CD4-positive, CD25-positive, alpha-beta regulatory T cell (primary cell): ENCODE measurements around the gene ISLR. TPM values are rescaled to one million over a fixed set of nuclear protein-coding genes. Genes with fewer than 3 reads are reported as not detected.

Experiments used
- ATAC-seq, 2 donors: fragments of 150-1000 bp; cut with Tn5 transposase; one replicate each; pipeline ENCODE4 v1.10.0; 2021; ENCODE audit warnings: low read depth in 2 of 2, moderate number of reproducible peaks in 2 of 2, moderate library complexity in 1 of 2
- DNase-seq, 3 donors: peaks; one replicate each; pipeline versions ENCODE4 v3.0.0 to v3.0.0-alpha.2; 2012 to 2022; ENCODE audit warnings: mixed read lengths in 1 of 3
- H3K27ac ChIP-seq: one replicate; pipeline ENCODE4 v1.7.0; 2013; ENCODE audit warnings: mild to moderate bottlenecking, low read length; ENCODE audit not compliant: insufficient read depth, poor library complexity, severe bottlenecking
- H3K27me3 ChIP-seq: one replicate; pipeline ENCODE4 v1.7.0; 2013; ENCODE audit warnings: low read length; ENCODE audit not compliant: control insufficient read depth, insufficient read depth
- H3K36me3 ChIP-seq: one replicate; pipeline ENCODE4 v1.7.0; 2013; ENCODE audit warnings: mild to moderate bottlenecking, low read length, moderate library complexity; ENCODE audit not compliant: control insufficient read depth, insufficient read depth
- H3K4me1 ChIP-seq: 2 replicates; pipeline ENCODE4 v1.7.0; 2013; ENCODE audit warnings: mild to moderate bottlenecking, low read length; ENCODE audit not compliant: insufficient read depth, control insufficient read depth, poor library complexity, severe bottlenecking
- H3K4me3 ChIP-seq: one replicate; pipeline ENCODE4 v1.7.0; 2013; ENCODE audit warnings: low read depth, mild to moderate bottlenecking, low read length, moderate library complexity
- H3K9me3 ChIP-seq, 2 experiments: 1 replicate in 1 of 2; 2 replicates in 1 of 2; pipeline ENCODE4 v1.7.0; 2013; ENCODE audit warnings: low read length in 2 of 2, mild to moderate bottlenecking in 1 of 2, moderate library complexity in 1 of 2; ENCODE audit not compliant: control insufficient read depth in 2 of 2
- H3K27ac Mint-ChIP-seq, 3 donors: one replicate each; pipeline ENCODE4 v1.8.0; 2020 to 2022; ENCODE audit warnings: mild to moderate bottlenecking in 3 of 3, mixed read lengths in 3 of 3, moderate library complexity in 2 of 3
- H3K27me3 Mint-ChIP-seq: one replicate; pipeline ENCODE4 v1.8.0; 2022; ENCODE audit warnings: mild to moderate bottlenecking, mixed read lengths
- H3K36me3 Mint-ChIP-seq: one replicate; pipeline ENCODE4 v1.8.0; 2020; ENCODE audit warnings: mixed read lengths
- H3K4me1 Mint-ChIP-seq, 4 donors: one replicate each; pipeline ENCODE4 v1.8.0; 2020 to 2022; ENCODE audit warnings: mixed read lengths in 4 of 4, mild to moderate bottlenecking in 1 of 4
- H3K4me3 Mint-ChIP-seq, 4 donors: one replicate each; pipeline ENCODE4 v1.8.0; 2020 to 2022; ENCODE audit warnings: mild to moderate bottlenecking in 4 of 4, mixed read lengths in 4 of 4, moderate library complexity in 3 of 4
- H3K9me3 Mint-ChIP-seq, 7 donors: one replicate each; pipeline ENCODE4 v1.8.0; 2020 to 2022; ENCODE audit warnings: mixed read lengths in 7 of 7, mild to moderate bottlenecking in 3 of 7, moderate library complexity in 2 of 7
- polyA plus RNA-seq, 4 donors: library from polyadenylated mRNA; unstranded; fragments of 300-500 nt; fragmentation: Illumina TruSeq; gene quantifications; one replicate each; pipeline ENCODE4 v1.2.3, GENCODE V29; 2021
- total RNA-seq: library from RNA; stranded (reverse); gene quantifications from one replicate; pipeline ENCODE4 v1.2.3, GENCODE V29; 2022

ISLR gene
- total and polyA plus RNA-seq, 5 donors from 2014 or later: not detected

DNA sequence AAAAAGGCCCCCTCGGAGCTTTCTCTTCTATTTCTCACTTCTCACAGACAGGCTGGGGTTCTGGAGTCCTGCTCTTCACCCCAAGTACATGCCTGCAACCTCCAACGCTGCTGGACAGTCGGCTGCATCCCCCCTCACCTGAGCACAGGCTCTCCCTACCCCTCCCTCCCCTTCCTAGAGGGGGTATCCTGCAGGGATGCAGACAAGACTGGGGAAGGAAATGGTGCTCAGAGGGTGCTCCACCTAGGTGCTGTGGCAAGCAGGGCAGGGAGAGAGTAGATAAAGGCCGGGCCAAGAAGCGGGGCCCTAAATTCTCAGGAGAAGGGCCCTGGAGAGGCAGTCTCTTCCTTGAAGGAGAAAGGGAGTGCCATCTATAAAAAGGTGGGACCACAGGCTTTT, 36.0 kb downstream of the ISLR start:
- ATAC-seq (no peak), DNase-seq (no peak)
- Mint-ChIP-seq H3K4me1 (no peaks in the 10 kb centered on the region), H3K27me3 (peaks cover 14% of the 10 kb centered on the region), H3K27ac (no peak overlapping the region), H3K36me3 (no peaks in the 10 kb centered on the region), H3K4me3 (no peak overlapping the region), H3K9me3 (peaks cover 0 to 3% (median 0%) of the 10 kb centered on the region in 7 donors)
- Histone ChIP-seq H3K27me3 (no peaks in the 10 kb centered on the region), H3K4me3 (no peak overlapping the region), H3K36me3 (no peaks in the 10 kb centered on the region), H3K27ac (no peak overlapping the region), H3K9me3 (no peaks in the 10 kb centered on the region), H3K4me1 (no peaks in the 10 kb centered on the region)

DNA sequence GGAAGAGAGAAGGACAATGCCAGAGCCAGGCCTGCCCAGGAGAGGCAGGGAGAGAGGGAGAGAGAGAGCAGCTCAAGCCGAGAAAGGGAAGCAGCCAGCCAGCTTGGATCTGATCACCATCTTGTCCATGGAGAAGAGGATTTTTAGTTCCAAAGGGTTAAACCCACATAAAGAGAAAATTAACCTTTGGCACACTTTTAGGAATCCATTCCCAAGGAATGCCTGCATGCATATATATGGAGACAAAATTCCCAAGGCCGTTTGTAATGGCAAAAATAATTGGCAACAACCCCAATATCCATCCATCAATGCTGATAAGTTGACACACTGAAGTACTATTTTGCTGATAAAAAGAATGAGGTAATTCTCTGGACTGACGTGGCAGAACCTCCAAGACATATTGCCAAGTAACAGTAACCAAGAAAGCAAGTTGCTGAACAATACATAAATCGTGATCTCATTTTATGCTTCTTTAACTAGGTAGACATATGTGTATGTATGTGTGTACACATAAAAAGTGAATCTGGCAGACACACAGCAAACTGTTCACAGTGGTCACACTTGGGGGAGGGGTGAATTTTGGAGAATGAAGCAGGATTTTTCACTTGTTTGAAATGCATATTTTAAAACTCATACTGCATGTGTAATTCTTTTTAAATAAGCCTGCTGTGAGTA, 36.6 kb downstream of the ISLR start:
- ATAC-seq: no peak
- no peaks in the 10 kb centered on the region for H3K36me3 Mint-ChIP-seq
- no peaks in the 10 kb centered on the region for H3K4me1 ChIP-seq

DNA sequence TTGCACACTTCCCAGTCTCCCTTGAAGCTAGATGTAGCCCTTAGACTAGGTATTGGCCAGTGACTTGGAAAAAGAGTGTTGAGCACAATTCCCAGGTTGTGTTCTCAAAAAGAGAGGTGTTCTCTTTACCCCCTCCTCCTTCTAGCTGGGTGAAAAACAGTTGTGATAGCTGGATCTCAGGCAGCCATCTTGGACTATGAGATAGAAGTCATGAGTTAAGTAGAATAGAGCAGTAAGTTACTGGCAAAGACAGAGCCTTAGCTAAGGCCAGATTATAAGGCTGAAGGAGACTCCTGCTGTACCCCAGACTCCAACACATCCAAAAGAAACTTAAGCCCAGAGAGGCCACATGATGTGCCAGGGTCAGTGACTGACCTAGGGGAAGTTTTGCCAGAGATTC, 37.2 kb downstream of the ISLR start:
- H3K36me3 ChIP-seq: no peaks in the 10 kb centered on the region
- ATAC-seq: no peak
- Mint-ChIP-seq H3K9me3 (peaks cover 0 to 3% (median 0%) of the 10 kb centered on the region in 7 donors), H3K27me3 (peaks cover 9% of the 10 kb centered on the region), H3K27ac (no peak overlapping the region), H3K36me3 (no peaks in the 10 kb centered on the region), H3K4me3 (no peak overlapping the region), H3K4me1 (no peaks in the 10 kb centered on the region)
- H3K4me3 ChIP-seq: no peak overlapping the region
- H3K27ac ChIP-seq: no peak overlapping the region
- H3K27me3 ChIP-seq: no peaks in the 10 kb centered on the region
- H3K4me1 ChIP-seq: no peaks in the 10 kb centered on the region
- no peak for DNase-seq
- H3K9me3 ChIP-seq: no peaks in the 10 kb centered on the region

More for the DNA sequence above, 36.6 kb downstream of the ISLR start:
- Histone ChIP-seq H3K27me3 (no peaks in the 10 kb centered on the region), H3K27ac (no peak overlapping the region), H3K4me3 (no peak overlapping the region), H3K9me3 (no peaks in the 10 kb centered on the region), H3K36me3 (no peaks in the 10 kb centered on the region)
- no peak overlapping the region for H3K27ac Mint-ChIP-seq
- DNase-seq: no peak
- no peak overlapping the region for H3K4me3 Mint-ChIP-seq
- H3K9me3 Mint-ChIP-seq: peaks cover 0 to 3% (median 0%) of the 10 kb centered on the region in 7 donors
- peaks cover 10% of the 10 kb centered on the region for H3K27me3 Mint-ChIP-seq
- no peaks in the 10 kb centered on the region for H3K4me1 Mint-ChIP-seq

DNA sequence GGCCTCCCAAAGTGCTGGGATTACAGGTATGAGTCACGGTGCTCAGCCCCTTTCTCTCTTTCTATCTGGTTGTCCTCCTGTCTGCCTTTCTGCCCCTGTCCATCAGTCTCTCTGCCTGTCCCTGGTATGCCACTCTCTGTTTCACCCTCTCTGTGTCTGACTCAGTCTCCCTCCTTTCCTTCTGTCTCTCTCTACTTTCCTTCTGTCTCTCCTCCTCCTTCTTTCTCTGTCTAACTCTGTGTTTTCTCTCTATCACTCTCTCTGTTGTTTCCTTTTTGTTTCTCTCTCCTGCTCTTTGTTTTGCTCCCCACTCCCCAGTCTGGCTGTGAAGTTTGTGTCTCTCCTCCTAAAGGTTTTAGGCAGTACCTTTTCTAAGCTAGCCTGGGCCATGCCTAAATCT, 38.1 kb downstream of the ISLR start:
- H3K36me3 ChIP-seq: no peaks in the 10 kb centered on the region
- no peaks in the 10 kb centered on the region for H3K4me1 Mint-ChIP-seq
- H3K9me3 Mint-ChIP-seq: peaks cover 0 to 3% (median 0%) of the 10 kb centered on the region in 7 donors
- H3K27ac ChIP-seq: no peak overlapping the region
- no peak overlapping the region for H3K4me3 ChIP-seq
- H3K27ac Mint-ChIP-seq: no peak overlapping the region
- DNase-seq (no peak), ATAC-seq (no peak)
- peaks cover 13% of the 10 kb centered on the region for H3K27me3 Mint-ChIP-seq
- H3K9me3 ChIP-seq: no peaks in the 10 kb centered on the region
- H3K4me1 ChIP-seq: no peaks in the 10 kb centered on the region
- H3K4me3 Mint-ChIP-seq: no peak overlapping the region
- H3K36me3 Mint-ChIP-seq: no peaks in the 10 kb centered on the region
- no peaks in the 10 kb centered on the region for H3K27me3 ChIP-seq

DNA sequence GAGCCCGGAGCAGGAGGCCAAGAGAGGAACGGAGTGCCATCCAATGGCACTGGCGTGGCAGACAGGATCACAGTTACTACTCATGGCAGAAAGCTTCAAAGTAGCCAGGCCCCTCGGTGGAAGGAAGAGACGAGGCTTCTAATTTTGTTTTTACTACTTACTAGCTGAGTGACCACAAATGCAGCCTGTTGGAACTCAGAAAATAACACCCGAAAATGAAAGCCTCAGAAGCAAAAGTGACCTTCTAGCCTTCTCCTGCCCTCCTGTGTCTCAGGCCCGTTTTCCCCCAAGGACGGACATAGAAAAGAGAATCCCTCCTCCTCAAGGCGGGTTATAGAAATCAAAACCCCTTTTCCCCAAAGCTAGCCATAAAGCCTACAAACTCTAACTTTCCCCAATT, 39.0 kb downstream of the ISLR start:
- Mint-ChIP-seq H3K9me3 (peaks cover 0 to 3% (median 0%) of the 10 kb centered on the region in 7 donors), H3K4me1 (no peaks in the 10 kb centered on the region), H3K27me3 (peaks cover 13% of the 10 kb centered on the region), H3K27ac (no peak overlapping the region), H3K36me3 (no peaks in the 10 kb centered on the region), H3K4me3 (no peak overlapping the region)
- DNase-seq (no peak), ATAC-seq (no peak)
- Histone ChIP-seq H3K27ac (no peak overlapping the region), H3K27me3 (no peaks in the 10 kb centered on the region), H3K4me3 (no peak overlapping the region), H3K9me3 (no peaks in the 10 kb centered on the region), H3K4me1 (no peaks in the 10 kb centered on the region), H3K36me3 (no peaks in the 10 kb centered on the region)

DNA sequence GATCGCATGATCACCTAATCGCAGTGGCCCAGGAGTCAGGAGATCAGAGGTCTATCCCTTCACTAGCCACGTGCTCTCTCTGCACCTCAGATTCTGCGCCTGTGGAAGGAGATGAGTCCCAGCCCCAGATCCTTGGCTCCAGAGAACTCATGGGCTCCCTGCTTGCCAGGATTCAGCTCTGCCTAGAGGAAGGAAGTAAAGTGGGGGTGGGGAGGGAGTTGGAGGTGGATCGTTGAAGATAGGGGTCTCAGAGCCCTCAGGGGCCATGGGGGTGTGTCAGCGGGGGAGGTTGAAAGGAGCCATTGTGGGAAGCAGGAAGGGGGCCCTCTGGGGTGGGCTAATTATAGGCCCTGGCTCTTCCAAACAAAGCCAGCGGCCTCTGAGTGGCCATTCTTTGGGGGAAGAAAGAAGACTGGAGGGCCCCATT, 40.4 kb downstream of the ISLR start:
- Histone ChIP-seq H3K4me3 (no peak overlapping the region), H3K27ac (no peak overlapping the region), H3K4me1 (no peaks in the 10 kb centered on the region), H3K36me3 (no peaks in the 10 kb centered on the region), H3K9me3 (no peaks in the 10 kb centered on the region), H3K27me3 (no peaks in the 10 kb centered on the region)
- no peak for DNase-seq
- Mint-ChIP-seq H3K27ac (no peak overlapping the region), H3K27me3 (peaks cover 13% of the 10 kb centered on the region), H3K36me3 (no peaks in the 10 kb centered on the region), H3K9me3 (peaks cover 0 to 1% (median 0%) of the 10 kb centered on the region in 7 donors), H3K4me1 (no peaks in the 10 kb centered on the region), H3K4me3 (peak overlapping the region in 1 of 4 donors; percentile 61)
- ATAC-seq: no peak

DNA sequence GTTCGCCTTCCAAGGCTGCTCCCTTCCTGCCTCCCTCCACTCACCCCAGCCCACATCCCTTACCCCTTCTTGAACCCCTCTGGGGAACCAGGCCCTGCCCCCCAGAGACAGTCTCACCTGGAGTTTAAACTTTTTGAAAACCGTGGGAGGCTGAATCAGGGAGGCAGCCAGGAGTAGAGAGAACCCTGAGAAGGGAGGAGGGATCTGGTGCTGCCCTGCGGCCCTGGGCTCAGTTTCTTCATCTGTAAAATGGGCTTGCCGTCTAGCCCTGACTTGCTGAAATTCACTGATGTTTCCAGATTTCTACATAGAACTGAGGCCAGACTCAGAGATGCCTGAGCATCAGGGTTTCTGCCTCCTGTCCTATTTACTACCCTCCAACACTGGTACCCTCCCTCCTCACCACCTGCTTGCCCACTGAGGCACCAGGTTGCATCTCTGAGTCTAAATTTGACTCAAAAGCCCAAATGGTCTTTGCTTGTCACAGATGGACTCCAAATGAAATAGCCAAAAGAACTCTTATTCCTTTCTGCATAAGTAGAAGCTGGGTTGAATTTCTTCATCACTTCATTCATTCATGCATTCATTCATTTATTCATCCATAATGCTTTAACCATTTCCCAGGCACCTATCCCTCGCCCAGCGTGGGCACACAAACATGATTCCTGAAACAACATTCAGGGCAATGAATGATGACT, 41.0 kb downstream of the ISLR start:
- H3K9me3 Mint-ChIP-seq: peaks cover 0 to 1% (median 0%) of the 10 kb centered on the region in 7 donors
- no peaks in the 10 kb centered on the region for H3K9me3 ChIP-seq
- H3K4me3 ChIP-seq: no peak overlapping the region
- DNase-seq (no peak), ATAC-seq (no peak)
- no peaks in the 10 kb centered on the region for H3K27me3 ChIP-seq
- no peak overlapping the region for H3K27ac ChIP-seq
- H3K4me1 ChIP-seq: no peaks in the 10 kb centered on the region
- peaks cover 13% of the 10 kb centered on the region for H3K27me3 Mint-ChIP-seq
- no peaks in the 10 kb centered on the region for H3K36me3 Mint-ChIP-seq
- H3K4me1 Mint-ChIP-seq: no peaks in the 10 kb centered on the region
- H3K36me3 ChIP-seq: no peaks in the 10 kb centered on the region
- no peak overlapping the region for H3K27ac Mint-ChIP-seq
- no peak overlapping the region for H3K4me3 Mint-ChIP-seq

DNA sequence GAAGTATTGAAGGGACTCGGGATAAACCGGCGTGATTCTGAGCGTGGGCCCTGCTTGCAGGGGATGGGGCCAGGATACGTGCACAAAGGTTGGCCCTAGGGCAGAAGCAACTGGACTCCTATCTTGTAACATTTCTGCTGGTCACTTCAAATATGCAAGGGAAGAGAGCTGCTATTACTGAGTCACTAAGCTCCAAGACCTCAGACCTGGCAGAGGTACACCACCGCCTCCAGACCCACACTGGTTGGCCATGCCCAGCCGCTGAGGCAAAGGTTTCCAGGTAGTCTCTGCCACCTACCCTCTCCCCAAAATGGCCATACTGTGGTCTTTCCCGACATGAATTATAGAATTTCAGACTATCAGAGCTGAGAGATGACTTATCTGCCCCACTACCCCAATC, 42.4 kb downstream of the ISLR start:
- Histone ChIP-seq H3K36me3 (no peaks in the 10 kb centered on the region), H3K27ac (no peak overlapping the region), H3K4me3 (no peak overlapping the region), H3K4me1 (no peaks in the 10 kb centered on the region), H3K27me3 (no peaks in the 10 kb centered on the region), H3K9me3 (no peaks in the 10 kb centered on the region)
- Mint-ChIP-seq H3K9me3 (peaks cover 0 to 1% (median 0%) of the 10 kb centered on the region in 7 donors), H3K4me1 (no peaks in the 10 kb centered on the region), H3K4me3 (no peak overlapping the region), H3K36me3 (no peaks in the 10 kb centered on the region), H3K27me3 (peaks cover 18% of the 10 kb centered on the region), H3K27ac (no peak overlapping the region)
- no peak for DNase-seq
- ATAC-seq: no peak
